ENCODE results near the gene SAP30BP. TPM values are rescaled to one million over a fixed set of nuclear protein-coding genes. Genes with fewer than 3 reads are reported as not detected.

Gene SAP30BP
- total and polyA plus RNA-seq, 2 donors (not counting 3 experiments of a cell fraction or from before 2014, with no cell fraction given), result 116 to 151 TPM

GRCh38 chr17:75685499-75685898, 18.4 kb downstream of the SAP30BP start:
- Histone ChIP-seq H3K27ac (ENCODE audit: insufficient read depth, low read depth, low read length) (peak overlapping the region; percentile 81), H4K20me1 (replicated peaks; ENCODE audit: control insufficient read depth, extremely low read depth, insufficient read depth, low read length) (no peaks in the 10 kb centered on the region), H3K79me2 (ENCODE audit: control insufficient read depth, insufficient read depth, low read length) (peaks cover 76% of the 10 kb centered on the region), H3K4me3 (replicated peaks in 1 of 3; ENCODE audit: insufficient read depth in 1 of 3, low read depth in 1 of 3, low read length in 3 of 3) (no peak overlapping the region), H3K4me2 (ENCODE audit: insufficient read depth, low read length) (no peak overlapping the region), H3K27me3 (ENCODE audit: control insufficient read depth in 2 of 2, insufficient read depth in 2 of 2, low read length in 2 of 2) (no peaks in the 10 kb centered on the region), H2AFZ (ENCODE audit: low read depth, low read length) (no peak overlapping the region), H3K36me3 (ENCODE audit: control insufficient read depth in 2 of 2, extremely low read depth in 1 of 2, insufficient read depth in 2 of 2, low read length in 2 of 2) (peaks cover 0 to under 1% of the 10 kb centered on the region in 2 experiments), H3K4me1 (ENCODE audit: control insufficient read depth, extremely low read depth, insufficient read depth, low read length) (peaks cover 68% of the 10 kb centered on the region), H3K9me1 (replicated peaks; ENCODE audit: control insufficient read depth, extremely low read depth, insufficient read depth, low read length) (no peaks in the 10 kb centered on the region), H3K9ac (replicated peaks; ENCODE audit: extremely low read depth, insufficient read depth, low read length) (no peak overlapping the region), H3K9me3 (replicated peaks; ENCODE audit: control insufficient read depth, insufficient read depth, low read length) (no peaks in the 10 kb centered on the region)
- ChIA-PET POLR2A (no interaction called here), CTCF (interaction anchor here (0.9 to 19.6 kb wide), 7 partner anchors 11 to 60 kb away, joined by 3 to 653 read pairs (median 4); partner anchors contain the start of gene SMIM5)
- intact Hi-C loops (cut with micrococcal nuclease), result no loop called here
- FAIRE-seq, result no peak
- dilution Hi-C loops (cut with MboI; ENCODE audit: extremely low pct_ligation_motif_present, low sequenced_read_pairs), result no loop called here
- DNase-seq (ENCODE audit: low read depth, low spot score), result no peak
- BruUV-seq (replicated peaks), result no TSS peak
- no peak for TF ChIP-seq POLR2A (IDR thresholded peaks at IDR 0.05; ENCODE audit: low read depth, low read length)
- no peak for TF ChIP-seq CTCF (IDR thresholded peaks at IDR 0.05; ENCODE audit: extremely low read depth in 1 of 2, insufficient read depth in 1 of 2, low read depth in 1 of 2, low read length in 2 of 2)
- no peak for TF ChIP-seq POLR2AphosphoS5 (IDR thresholded peaks at IDR 0.05; ENCODE audit: insufficient read depth, low read depth, low read length)
- no peak for TF ChIP-seq MAX (IDR thresholded peaks at IDR 0.05; ENCODE audit: insufficient read depth, insufficient read length)
- TF ChIP-seq FOS (IDR thresholded peaks at IDR 0.05; ENCODE audit: borderline replicate concordance, insufficient read depth, low read length), result no peak

Measured in endothelial cell of umbilical vein (primary cell).